H1 (cell line): ENCODE measurements around the gene NIM1K. TPM values are rescaled to one million over a fixed set of nuclear protein-coding genes. Genes with fewer than 3 reads are reported as not detected.

ENCODE experiments used
- CTCF ChIA-PET: fragments of 300-600 bp; sonication (Branson Sonifier 250); formaldehyde crosslinking; loops from one replicate; lab custom pipeline; 2021; ENCODE audit not compliant: partially characterized antibody; lab: Charles Lee
- POLR2A ChIA-PET: fragments of 300-600 bp; sonication (Branson Sonifier 250); formaldehyde crosslinking; loops from one replicate; lab custom pipeline; 2021; ENCODE audit warnings: inconsistent platforms; ENCODE audit not compliant: partially characterized antibody; lab: Charles Lee
- DNase-seq, 2 experiments: peaks; one replicate each; pipeline versions ENCODE4 v3.0.0 to v3.0.0-alpha.2; 2010 to 2022; ENCODE audit warnings: low spot score in 2 of 2, low read depth in 1 of 2, mixed read lengths in 1 of 2
- FAIRE-seq: peaks from 2 replicates; lab custom pipeline; 2011; peaks lifted over from hg19 to GRCh38; lab: Jason Lieb, UNC
- H2AFZ ChIP-seq: 2 replicates; pipeline ENCODE4 v1.8.1; 2012; ENCODE audit warnings: low read length, inconsistent platforms
- H2AK5ac ChIP-seq: 2 replicates; pipeline ENCODE4 v1.6.1; 2013; ENCODE audit warnings: low read depth, low read length
- H2BK120ac ChIP-seq: replicated peaks from 2 replicates; pipeline ENCODE3; 2013; ENCODE audit warnings: low read depth, low read length, inconsistent platforms
- H2BK12ac ChIP-seq: 2 replicates; pipeline ENCODE4 v1.6.1; 2013; ENCODE audit warnings: low read depth, low read length
- H2BK15ac ChIP-seq: 2 replicates; pipeline ENCODE4 v1.6.1; 2013; ENCODE audit warnings: low read length
- H2BK20ac ChIP-seq: 2 replicates; pipeline ENCODE4 v1.6.1; 2013; ENCODE audit warnings: low read length
- H2BK5ac ChIP-seq: 2 replicates; pipeline ENCODE4 v1.6.1; 2013; ENCODE audit warnings: low read depth, low read length
- H3K14ac ChIP-seq: 2 replicates; pipeline ENCODE4 v1.6.1; 2013; ENCODE audit warnings: inconsistent platforms; ENCODE audit not compliant: insufficient read length
- H3K18ac ChIP-seq: 2 replicates; pipeline ENCODE4 v1.6.1; 2013; ENCODE audit warnings: low read length; ENCODE audit errors: extremely low read depth
- H3K23ac ChIP-seq: 2 replicates; pipeline ENCODE4 v1.6.1; 2013; ENCODE audit warnings: inconsistent platforms; ENCODE audit not compliant: insufficient read length
- H3K23me2 ChIP-seq: 2 replicates; pipeline ENCODE4 v1.6.1; 2013; ENCODE audit warnings: low read depth, low read length
- H3K27ac ChIP-seq: 2 replicates; pipeline ENCODE4 v1.6.1; 2011; ENCODE audit warnings: low read depth, low read length, inconsistent platforms
- H3K27me3 ChIP-seq, 4 experiments: replicated peaks in 1 of 4; 1 replicate in 1 of 4; 2 replicates in 3 of 4; pipeline versions ENCODE4 v1.6.1 to v1.8.1; 2011 to 2013; ENCODE audit warnings: low read length in 3 of 4, mild to moderate bottlenecking in 3 of 4, inconsistent platforms in 2 of 4, mixed read lengths in 2 of 4, moderate library complexity in 1 of 4; ENCODE audit not compliant: control insufficient read depth in 3 of 4, insufficient read depth in 3 of 4; ENCODE audit errors: extremely low read depth in 1 of 4
- H3K36me3 ChIP-seq, 4 experiments: 2 replicates each; pipeline versions ENCODE4 v1.6.1 to v1.8.1; 2011 to 2013; ENCODE audit warnings: mild to moderate bottlenecking in 4 of 4, low read length in 3 of 4, moderate library complexity in 2 of 4, control low read depth in 1 of 4, inconsistent platforms in 1 of 4; ENCODE audit not compliant: insufficient read depth in 4 of 4, control insufficient read depth in 2 of 4
- H3K4ac ChIP-seq: replicated peaks from 2 replicates; pipeline ENCODE3; 2013; ENCODE audit warnings: low read length, low read depth, mixed read lengths, inconsistent platforms; ENCODE audit not compliant: insufficient read length
- H3K4me1 ChIP-seq, 4 experiments: replicated peaks in 1 of 4; 1 replicate in 1 of 4; 2 replicates in 3 of 4; pipeline versions ENCODE4 v1.6.1 to v1.8.1; 2011 to 2013; ENCODE audit warnings: low read length in 3 of 4, inconsistent platforms in 2 of 4, mixed read lengths in 1 of 4; ENCODE audit not compliant: insufficient read depth in 4 of 4, control insufficient read depth in 3 of 4
- H3K4me2 ChIP-seq, 2 experiments: 2 replicates each; pipeline versions ENCODE4 v1.6.1 to v1.8.1; 2011 to 2013; ENCODE audit warnings: low read depth in 2 of 2, low read length in 2 of 2, control low read depth in 1 of 2, inconsistent platforms in 1 of 2, mild to moderate bottlenecking in 1 of 2; ENCODE audit not compliant: insufficient read depth in 1 of 2
- H3K4me3 ChIP-seq, 4 experiments: fragments of 200-600, 300-600 bp in 1 of 4; sonication (generic), shearing (Covaris generic), sonication (Bioruptor Twin) in 1 of 4; 2 replicates each; pipeline versions ENCODE4 v1.5.1 to v1.8.1; 2011 to 2016; ENCODE audit warnings: low read length in 4 of 4, low read depth in 3 of 4, control low read depth in 2 of 4, inconsistent platforms in 2 of 4, mild to moderate bottlenecking in 2 of 4, mixed read lengths in 1 of 4, moderate library complexity in 1 of 4; ENCODE audit not compliant: insufficient read depth in 2 of 4; ENCODE audit errors: extremely low read depth in 1 of 4
- H3K56ac ChIP-seq: replicated peaks from 2 replicates; pipeline ENCODE3; 2013; ENCODE audit warnings: low read depth, mild to moderate bottlenecking, mixed read lengths, low read length, inconsistent platforms; ENCODE audit not compliant: insufficient read length
- H3K79me1 ChIP-seq: 2 replicates; pipeline ENCODE4 v1.6.1; 2013; ENCODE audit warnings: low read depth, low read length, control low read depth
- H3K79me2 ChIP-seq, 2 experiments: 2 replicates each; pipeline versions ENCODE4 v1.6.1 to v1.8.1; 2012 to 2013; ENCODE audit warnings: low read length in 2 of 2, mild to moderate bottlenecking in 2 of 2, inconsistent platforms in 1 of 2; ENCODE audit not compliant: insufficient read depth in 2 of 2, control insufficient read depth in 1 of 2
- H3K9ac ChIP-seq, 4 experiments: replicated peaks in 1 of 4; 1 replicate in 1 of 4; 2 replicates in 3 of 4; pipeline versions ENCODE4 v1.6.1 to v1.8.1; 2011 to 2013; ENCODE audit warnings: low read depth in 3 of 4, low read length in 3 of 4, control low read depth in 2 of 4, mild to moderate bottlenecking in 2 of 4, moderate library complexity in 2 of 4, inconsistent platforms in 1 of 4; ENCODE audit errors: extremely low read depth in 1 of 4
- H3K9me3 ChIP-seq, 2 experiments: 2 replicates each; pipeline versions ENCODE4 v1.6.1 to v1.8.1; 2012 to 2013; ENCODE audit warnings: mild to moderate bottlenecking in 2 of 2, moderate library complexity in 2 of 2, control low read depth in 1 of 2, inconsistent platforms in 1 of 2, low read depth in 1 of 2, low read length in 1 of 2, mixed read lengths in 1 of 2; ENCODE audit not compliant: insufficient read depth in 2 of 2
- H4K20me1 ChIP-seq, 2 experiments: replicated peaks in 1 of 2; 2 replicates each; pipeline versions ENCODE3 to v1.8.1; 2011 to 2013; ENCODE audit warnings: inconsistent platforms in 2 of 2, low read length in 2 of 2, mild to moderate bottlenecking in 1 of 2; ENCODE audit not compliant: insufficient read depth in 2 of 2, control insufficient read depth in 1 of 2
- H4K5ac ChIP-seq: 2 replicates; pipeline ENCODE4 v1.6.1; 2013; ENCODE audit warnings: low read length, low read depth, mixed read lengths, inconsistent platforms; ENCODE audit not compliant: insufficient read length
- H4K8ac ChIP-seq: 2 replicates; pipeline ENCODE4 v1.8.0; 2013; ENCODE audit warnings: mild to moderate bottlenecking, moderate library complexity, low read length, inconsistent platforms; ENCODE audit not compliant: insufficient read depth; ENCODE audit errors: extremely low read depth
- H4K91ac ChIP-seq: replicated peaks from 2 replicates; pipeline ENCODE3; 2013; ENCODE audit warnings: low read length, mixed read lengths, inconsistent platforms; ENCODE audit not compliant: insufficient read length
- ATF2 ChIP-seq: IDR thresholded peaks from 2 replicates; pipeline ENCODE4 v1.6.1; 2012; ENCODE audit warnings: low read length, inconsistent platforms
- BRCA1 ChIP-seq: IDR thresholded peaks from 2 replicates; pipeline ENCODE4 v1.6.1; 2012; ENCODE audit warnings: low read depth, low read length, improper control_type of control experiment
- CTCF ChIP-seq, 3 experiments: IDR thresholded peaks; 1 replicate in 2 of 3; 2 replicates in 1 of 3; pipeline versions ENCODE4 v1.5.1 to v1.6.1; 2011; ENCODE audit warnings: low read length in 3 of 3, mild to moderate bottlenecking in 3 of 3, inconsistent platforms in 2 of 3, low read depth in 1 of 3, moderate library complexity in 1 of 3; ENCODE audit not compliant: insufficient read depth in 1 of 3; ENCODE audit errors: control extremely low read depth in 1 of 3
- GABPA ChIP-seq: IDR thresholded peaks from 2 replicates; pipeline ENCODE4 v1.6.1; 2011; ENCODE audit warnings: mild to moderate bottlenecking, low read length, moderate library complexity, borderline replicate concordance; ENCODE audit not compliant: insufficient read depth
- GTF2F1 ChIP-seq: IDR thresholded peaks from 2 replicates; pipeline ENCODE4 v1.6.1; 2012; ENCODE audit warnings: low read depth, low read length, improper control_type of control experiment, borderline replicate concordance
- KDM5A ChIP-seq: fragments of 200-600 bp; IDR thresholded peaks from 2 replicates; pipeline ENCODE4 v1.7.1; 2012; ENCODE audit warnings: mild to moderate bottlenecking, low read length, inconsistent platforms, mixed read lengths
- RNF2 ChIP-seq: fragments of 200-900, 300-1000 bp; sonication (generic); IDR thresholded peaks from 2 replicates; pipeline ENCODE4 v1.7.1; 2016; ENCODE audit warnings: borderline replicate concordance, low read depth, mild to moderate bottlenecking, antibody characterized with exemption, low read length; ENCODE audit not compliant: poor library complexity, severe bottlenecking; ENCODE audit errors: missing control alignments
- TCF12 ChIP-seq: IDR thresholded peaks from 2 replicates; pipeline ENCODE4 v1.6.1; 2011; ENCODE audit warnings: low read depth, mild to moderate bottlenecking, low read length
- ZNF274 ChIP-seq: IDR thresholded peaks from 2 replicates; pipeline ENCODE4 v1.7.0; 2012; ENCODE audit warnings: low read length, borderline replicate concordance; ENCODE audit errors: extremely low read depth
- WGBS, 2 experiments: shearing (Covaris generic) in 1 of 2; methylation state at CpG; one replicate each; pipeline versions ENCODE4 v1.1.6 to v1.1.7; 2013 to 2015; ENCODE audit warnings: low lambda C conversion rate in 2 of 2, mixed read lengths in 2 of 2, inconsistent platforms in 1 of 2, low coverage in 1 of 2, missing lambda C conversion rate in 1 of 2; ENCODE audit not compliant: insufficient replicate concordance in 2 of 2, insufficient coverage in 1 of 2, insufficient read length in 1 of 2; ENCODE audit errors: extremely low coverage in 1 of 2, missing lambda C conversion rate in 1 of 2; 5-methylcytosine and 5-hydroxymethylcytosine counted together
- polyA plus RNA-seq, 7 experiments: library from polyadenylated mRNA; depleted of rRNA in 3 of 7; stranded (reverse) in 5 of 7; unstranded in 2 of 7; fragments of >200 nt in 5 of 7; fragments of 200-250 nt in 2 of 7; gene quantifications; 1 replicate in 5 of 7; 2 replicates in 1 of 7; 4 replicates in 1 of 7; pipeline versions ENCODE4 v1.2.1 to v1.2.3, GENCODE V29; 2011 to 2013; ENCODE audit warnings: missing spikeins in 2 of 7, mixed read lengths in 2 of 7
- total RNA-seq: library from RNA; stranded (reverse); fragmentation: NEBNext Ultra II Directional; extraction: Animal tissue kit (Norgen Biotek cat#: 25700); gene quantifications from 2 replicates; pipeline ENCODE4 v1.2.1, GENCODE V29; 2021

The NIM1K gene
- total and polyA plus RNA-seq, 2 of the 8 experiments (the other 6 are each of a cell fraction or from before 2014, with no cell fraction given) = not detected

GRCh38 chr5:43295202-43295601, 103.2 kb downstream of the NIM1K start:
- ChIA-PET CTCF (interaction anchor here (0.5 to 1.4 kb wide), 3 partner anchors 11 to 234 kb away, joined by 3 to 10 read pairs (median 4); no protein-coding TSS in a partner anchor), POLR2A (no interaction called here)
- Histone ChIP-seq H3K56ac (no peak overlapping the region), H3K4me1 (no peaks in the 10 kb centered on the region), H2BK120ac (no peak overlapping the region), H2BK12ac (no peak overlapping the region), H3K79me2 (peaks cover 0 to 24% of the 10 kb centered on the region in 2 experiments; a peak in 2 of 4 replicates), H3K4me2 (no peak overlapping the region), H3K9ac (no peak overlapping the region), H3K4me3 (no peak overlapping the region), H3K4ac (no peak overlapping the region), H3K27me3 (no peaks in the 10 kb centered on the region), H4K20me1 (peaks cover 2 to 15% of the 10 kb centered on the region in 2 experiments), H4K91ac (no peak overlapping the region), H2BK20ac (no peak overlapping the region), H3K79me1 (peaks cover 2% of the 10 kb centered on the region; the same call in 1 of the 2 replicates), H3K14ac (no peak overlapping the region), H2BK5ac (no peak overlapping the region), H4K5ac (no peak overlapping the region), H3K23me2 (no peaks in the 10 kb centered on the region), H2AFZ (no peak overlapping the region), H2AK5ac (no peak overlapping the region), H2BK15ac (no peak overlapping the region), H3K36me3 (peaks cover 20 to 89% (median 63%) of the 10 kb centered on the region in 4 experiments), H3K9me3 (no peaks in the 10 kb centered on the region), H4K8ac (no peak overlapping the region), H3K23ac (no peak overlapping the region), H3K18ac (no peak overlapping the region), H3K27ac (no peak overlapping the region)
- WGBS, 2 experiments = 90% methylated on average over 2 of the region's 2 CpGs; no CpG with 5 or more reads in 1 of the 2 experiments
- FAIRE-seq (no peak), DNase-seq (no peak)
- TF ChIP-seq GABPA (no peak), RNF2 (no peak), TCF12 (no peak), ATF2 (no peak), CTCF (IDR thresholded peaks at IDR 0.05; ENCODE audit: control extremely low read depth in 1 of 3, insufficient read depth in 1 of 3, low read depth in 1 of 3, low read length in 3 of 3) (no peak), GTF2F1 (no peak), KDM5A (no peak), BRCA1 (no peak), ZNF274 (no peak)
